Stimulated activated CD4-positive, alpha-beta T cell treated with anti-CD3 and anti-CD28 coated beads, Interleukin-2, amount 100 ng/mL, for 48 hours (primary cell): Measurements from ENCODE around the gene NTNG2.

ENCODE experiments used
- DNase-seq, 2 donors: peaks; one replicate each; pipeline ENCODE4 v3.0.0-alpha.2; 2020

The NTNG2 gene

DNA sequence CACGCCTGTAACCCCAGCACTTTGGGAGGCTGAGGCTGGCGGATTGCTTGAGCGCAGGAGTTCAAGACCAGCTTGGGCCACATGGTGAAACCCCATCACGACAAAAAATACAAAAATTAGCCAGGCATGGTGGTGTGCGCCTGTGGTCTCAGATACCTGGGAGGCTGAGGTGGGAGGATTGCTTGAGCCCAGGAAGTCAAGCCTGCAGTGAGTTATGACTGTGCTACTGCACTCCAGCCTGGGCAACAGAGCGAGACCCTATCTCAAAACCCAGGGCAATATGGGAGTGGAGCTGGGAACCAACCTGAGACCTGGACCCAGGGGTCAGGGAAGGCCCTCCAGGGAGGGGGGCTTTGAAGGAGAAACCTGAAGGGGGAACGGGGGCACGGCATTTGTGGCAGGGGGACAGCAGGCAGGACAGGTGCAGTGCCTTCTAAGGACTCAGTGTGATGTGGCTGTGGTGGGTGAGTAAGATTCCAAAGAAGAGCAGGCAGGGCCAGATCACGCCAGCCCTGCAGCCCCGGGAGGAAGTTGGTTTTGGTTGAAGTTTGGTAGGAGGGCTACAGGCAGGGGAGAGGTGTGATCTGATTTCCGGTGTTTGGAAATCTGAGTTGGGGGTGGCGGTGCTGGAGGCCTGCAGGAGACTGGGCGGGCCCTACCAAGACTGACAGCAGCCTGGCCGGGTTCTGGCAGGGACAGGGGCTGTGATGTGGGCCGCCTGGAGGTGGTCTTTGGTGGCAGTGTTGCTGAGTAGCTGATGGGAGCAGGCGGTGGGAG lies 46.2 kb downstream of the NTNG2 start:
- DNase-seq: peak in 1 of 2 donors; percentile 16

DNA sequence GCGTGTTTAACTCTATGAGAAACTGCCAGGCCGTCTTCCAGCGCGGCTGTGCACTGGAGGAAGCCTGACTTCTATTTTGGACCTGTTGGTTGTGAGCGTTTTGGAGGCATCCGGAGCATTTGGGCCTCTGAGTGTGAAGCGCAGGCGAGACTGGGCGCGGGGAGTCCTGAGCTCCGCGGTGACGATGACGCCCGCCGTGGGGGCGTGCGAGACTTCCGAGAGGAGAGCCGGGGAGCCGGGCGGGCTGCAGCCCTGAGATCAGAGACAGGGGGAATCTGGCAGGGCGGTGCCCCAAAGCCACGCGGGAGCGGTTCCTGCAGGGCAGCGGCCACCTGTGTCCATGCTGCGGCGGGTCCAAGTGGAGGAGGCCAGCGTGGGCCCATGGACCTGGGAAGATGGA lies 47.4 kb downstream of the NTNG2 start:
- no peak for DNase-seq

DNA sequence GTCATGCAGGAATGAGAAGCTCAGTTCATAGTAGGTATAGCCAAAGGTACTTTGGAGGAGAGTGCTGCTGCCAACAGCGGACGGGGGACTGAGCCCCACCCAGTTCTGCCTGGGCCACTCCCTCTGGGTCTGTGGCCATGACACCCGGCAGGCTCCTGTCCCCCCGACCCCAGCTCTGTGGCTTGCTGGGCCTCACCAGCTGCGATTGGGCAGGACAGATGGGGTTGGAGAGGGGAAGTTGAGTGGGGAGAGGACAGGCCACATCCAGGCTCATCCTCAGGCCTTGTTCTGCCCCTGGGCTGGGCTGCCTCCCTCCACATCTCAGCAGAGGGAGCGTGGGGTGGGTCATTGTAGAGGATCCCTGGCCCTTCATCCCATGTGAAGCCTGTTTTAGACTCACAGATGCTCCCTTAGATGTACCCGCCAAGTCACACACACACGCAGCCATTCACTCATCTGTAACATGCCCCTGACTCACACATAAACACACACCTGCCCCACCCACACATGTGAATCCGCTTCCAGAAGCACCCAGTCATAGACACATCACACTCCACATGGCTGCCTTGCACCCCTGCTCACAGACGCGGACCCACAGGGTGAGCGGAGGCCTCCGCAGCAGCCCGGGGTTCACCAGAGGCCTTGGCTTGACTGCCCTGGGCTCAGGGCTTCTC lies 48.8 kb downstream of the NTNG2 start:
- peak; percentile 2 to 11 for DNase-seq

DNA sequence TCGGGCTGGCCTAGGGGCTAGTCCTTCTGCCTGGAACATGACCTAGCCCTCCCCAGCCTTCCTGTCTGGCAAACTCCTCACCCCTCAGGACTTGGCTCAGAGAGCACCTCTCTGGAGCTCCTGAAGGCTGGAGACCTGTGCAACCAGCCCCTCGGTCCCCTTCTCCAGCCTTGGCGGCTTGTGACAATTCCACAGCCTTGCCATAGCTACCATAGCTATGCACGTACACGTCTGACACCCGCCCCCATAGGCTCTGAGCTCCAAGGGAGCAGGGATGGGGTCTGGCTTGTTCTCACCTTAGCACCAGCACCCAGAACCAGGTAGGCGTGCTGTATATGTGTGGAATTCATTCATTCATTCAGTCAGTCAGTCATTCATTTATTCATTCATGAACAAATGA lies 49.7 kb downstream of the NTNG2 start:
- DNase-seq: no peak

DNA sequence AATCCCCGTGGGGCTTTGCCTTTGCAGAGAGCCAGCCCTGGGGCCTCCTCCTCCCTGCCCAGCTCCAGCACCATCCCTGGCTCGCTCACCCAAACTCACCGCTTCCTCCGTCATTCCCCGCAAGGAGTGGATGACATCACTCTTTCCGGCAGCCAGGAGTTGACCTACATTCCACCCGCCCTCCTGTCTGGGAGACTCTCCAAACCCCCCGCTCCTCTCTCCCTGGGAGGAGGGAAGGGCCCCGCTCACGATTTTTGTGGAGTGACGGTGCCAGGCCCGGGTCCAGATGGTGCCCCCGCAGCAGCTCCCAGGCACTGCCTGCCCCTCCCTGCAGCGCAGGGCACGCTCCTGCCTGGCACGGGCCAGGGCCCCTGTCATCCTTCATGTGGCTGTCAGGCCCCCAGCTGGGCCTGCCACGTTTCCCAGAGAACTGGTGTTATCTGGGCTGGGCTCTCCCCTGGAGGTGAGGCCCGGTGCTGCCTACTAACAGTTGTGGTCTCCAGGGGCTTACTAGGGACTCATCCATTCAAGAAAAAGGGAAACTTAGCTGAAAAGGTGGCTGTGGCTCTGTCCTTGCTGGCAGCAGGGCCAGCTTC lies 52.3 kb downstream of the NTNG2 start:
- no peak for DNase-seq

DNA sequence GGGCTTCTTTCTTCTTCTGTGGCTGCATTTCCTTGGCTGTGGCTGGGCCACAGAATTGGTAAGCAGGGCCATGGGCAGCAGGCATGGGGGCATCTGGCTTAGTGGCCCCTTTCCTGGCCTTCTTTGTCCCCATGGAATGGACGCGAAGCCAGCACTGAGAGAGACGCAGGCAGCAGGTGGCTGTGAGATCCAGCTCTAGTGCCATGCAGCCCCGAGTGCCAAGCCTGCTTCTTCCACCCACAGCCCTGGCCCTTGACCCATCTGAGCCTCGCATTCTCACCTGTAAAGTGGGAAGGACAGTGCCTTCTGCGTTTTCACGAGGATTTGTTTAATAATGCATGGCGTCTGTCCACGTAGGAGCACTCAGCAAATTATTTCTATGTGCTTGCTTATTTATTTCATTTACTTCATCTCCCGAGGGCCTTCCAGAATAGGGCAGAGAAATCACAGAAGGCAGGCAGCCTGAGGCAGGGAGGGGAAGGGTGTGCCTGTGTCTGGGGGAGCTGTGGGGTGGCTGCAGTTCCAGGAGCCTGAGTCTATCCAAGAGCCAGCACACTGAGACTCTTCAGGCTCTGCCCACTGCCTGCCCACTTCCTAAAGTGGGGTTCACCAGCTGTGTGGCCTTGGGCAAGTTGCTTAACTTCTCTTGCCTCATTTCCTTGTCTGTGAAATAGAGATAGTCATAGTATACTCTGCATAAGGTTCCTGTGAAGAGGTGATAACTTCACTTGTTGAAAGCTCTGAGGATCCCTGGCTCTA lies 55.2 kb downstream of the NTNG2 start:
- no peak for DNase-seq

DNA sequence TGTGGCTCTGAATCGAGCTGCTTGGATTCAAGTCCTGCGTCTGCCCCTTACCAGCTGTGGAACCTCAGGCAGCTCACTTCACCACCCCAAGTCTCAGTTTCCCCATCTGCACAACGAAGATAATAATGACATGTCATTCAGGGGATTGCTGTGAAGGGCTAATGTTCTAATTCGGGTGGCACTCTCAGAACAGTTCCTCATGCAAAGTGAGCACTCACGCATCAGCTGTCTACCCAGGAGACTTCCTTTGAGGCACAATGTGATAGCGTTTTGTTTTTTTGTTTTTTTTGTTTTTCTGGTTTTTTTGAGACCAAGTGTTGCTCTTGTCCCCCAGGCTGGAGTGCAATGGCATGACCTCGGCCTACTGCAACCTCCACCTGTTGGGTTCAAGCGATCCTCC lies 56.4 kb downstream of the NTNG2 start:
- no peak for DNase-seq

DNA sequence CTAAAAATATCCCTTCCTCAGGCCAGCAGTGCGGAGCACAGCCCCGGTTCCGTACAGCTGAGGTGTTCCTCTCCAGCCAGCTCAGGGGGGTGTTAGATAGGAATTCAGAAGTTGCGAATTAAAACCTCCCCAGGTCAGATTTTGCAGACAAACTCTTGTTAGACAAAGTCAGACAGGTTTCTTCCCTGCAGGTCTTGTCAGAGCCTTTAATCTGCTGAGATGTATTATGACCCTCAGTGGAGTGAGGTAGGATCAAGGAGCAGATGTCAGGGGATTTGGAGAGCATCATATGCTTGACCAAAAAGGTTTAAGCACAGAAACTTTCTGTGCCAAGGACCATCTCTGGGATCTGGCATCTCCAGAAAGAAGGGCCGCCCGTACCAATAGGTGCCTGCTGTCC lies 60.1 kb downstream of the NTNG2 start:
- DNase-seq: no peak

DNA sequence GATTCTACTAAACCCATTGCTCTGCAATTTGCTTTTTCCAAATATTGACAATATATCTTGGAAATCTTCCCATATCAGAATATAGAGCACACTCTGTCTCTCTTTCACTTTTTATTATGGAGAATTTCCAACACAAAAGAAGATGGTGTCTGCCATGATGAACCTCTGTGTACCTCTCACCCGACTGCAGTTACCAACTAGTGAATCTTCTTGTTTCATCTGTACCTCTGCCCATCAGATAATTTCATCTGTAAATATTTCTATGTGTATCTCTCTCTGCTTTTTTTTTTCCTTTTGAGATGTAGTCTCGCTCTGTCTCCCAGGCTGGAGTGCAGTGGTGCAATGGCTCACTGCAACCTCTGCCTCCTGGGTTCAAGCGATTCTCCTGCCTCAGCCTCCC lies 62.8 kb downstream of the NTNG2 start:
- no peak for DNase-seq

DNA sequence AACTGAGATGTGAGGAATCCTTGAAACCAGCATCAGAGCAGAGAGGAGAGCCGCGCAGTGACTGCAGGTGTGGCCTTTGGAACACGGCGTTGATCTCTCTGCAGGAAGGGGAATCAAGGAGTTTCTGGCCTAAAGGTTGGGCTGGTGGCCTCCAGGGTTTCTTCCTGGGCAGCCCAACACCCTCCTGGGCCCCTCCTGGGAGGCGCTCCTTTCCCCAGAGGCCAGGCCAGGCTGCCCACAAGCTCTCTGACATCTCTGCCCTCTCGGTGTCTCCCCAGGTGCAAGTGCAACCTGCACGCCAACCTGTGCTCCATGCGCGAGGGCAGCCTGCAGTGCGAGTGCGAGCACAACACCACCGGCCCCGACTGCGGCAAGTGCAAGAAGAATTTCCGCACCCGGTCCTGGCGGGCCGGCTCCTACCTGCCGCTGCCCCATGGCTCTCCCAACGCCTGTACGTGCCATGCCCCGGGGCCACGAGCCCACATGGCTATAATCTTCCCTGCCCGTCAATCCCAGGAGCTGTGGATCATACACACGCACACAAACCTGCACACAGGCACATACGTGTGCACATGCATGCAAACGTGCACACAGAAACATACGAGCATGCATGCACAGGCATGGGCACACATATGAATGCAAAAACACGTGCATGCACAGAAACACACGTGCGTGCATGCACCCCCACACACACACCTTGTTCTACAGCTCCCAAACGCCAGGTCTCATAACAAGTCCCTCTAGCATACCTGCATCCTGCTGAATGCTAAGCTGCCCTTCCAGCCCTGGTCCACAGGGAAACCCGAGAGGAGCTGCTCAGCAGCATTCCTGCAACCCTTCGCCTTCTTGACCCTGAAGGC lies 64.9 kb downstream of the NTNG2 start:
- DNase-seq: no peak

DNA sequence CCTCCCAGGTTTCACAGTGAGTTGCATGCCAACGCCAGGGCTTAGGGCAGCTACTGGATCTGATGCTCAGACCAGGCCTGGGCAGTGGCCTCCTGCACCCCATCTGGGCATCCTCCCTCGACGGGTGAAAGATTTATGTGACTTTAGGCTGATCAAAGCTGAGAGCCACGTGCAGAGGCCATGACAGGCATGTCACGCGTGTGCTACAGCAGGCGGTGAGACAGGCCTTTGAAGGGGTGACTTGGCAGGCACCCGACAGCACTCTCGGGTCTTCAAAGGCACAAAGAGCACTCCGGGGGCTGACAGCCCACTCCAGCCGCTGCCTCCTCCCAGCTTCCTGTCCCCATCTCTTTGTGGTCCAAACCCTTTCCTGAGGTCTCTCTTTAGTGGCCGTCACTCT lies 66.2 kb downstream of the NTNG2 start:
- no peak for DNase-seq

DNA sequence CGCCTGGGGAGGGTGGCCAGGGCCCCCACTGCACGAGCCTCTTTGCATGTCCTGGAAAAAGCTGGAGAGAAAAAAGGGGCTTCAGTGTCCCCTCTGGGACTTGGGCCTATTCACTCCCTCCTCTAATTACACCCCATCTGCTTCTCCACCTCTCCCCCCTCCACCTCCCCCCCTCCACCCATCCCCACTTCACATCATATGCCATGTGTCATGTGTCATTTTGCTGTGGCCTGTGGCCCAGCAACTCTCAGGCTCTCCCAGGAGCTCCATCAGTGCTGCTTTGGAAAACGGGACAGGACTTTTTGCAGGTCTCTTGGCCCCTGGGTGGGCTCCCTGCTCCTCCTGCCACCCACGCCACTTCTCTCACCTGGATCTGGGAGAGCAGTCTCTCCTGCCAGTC lies 68.7 kb downstream of the NTNG2 start:
- DNase-seq: no peak

DNA sequence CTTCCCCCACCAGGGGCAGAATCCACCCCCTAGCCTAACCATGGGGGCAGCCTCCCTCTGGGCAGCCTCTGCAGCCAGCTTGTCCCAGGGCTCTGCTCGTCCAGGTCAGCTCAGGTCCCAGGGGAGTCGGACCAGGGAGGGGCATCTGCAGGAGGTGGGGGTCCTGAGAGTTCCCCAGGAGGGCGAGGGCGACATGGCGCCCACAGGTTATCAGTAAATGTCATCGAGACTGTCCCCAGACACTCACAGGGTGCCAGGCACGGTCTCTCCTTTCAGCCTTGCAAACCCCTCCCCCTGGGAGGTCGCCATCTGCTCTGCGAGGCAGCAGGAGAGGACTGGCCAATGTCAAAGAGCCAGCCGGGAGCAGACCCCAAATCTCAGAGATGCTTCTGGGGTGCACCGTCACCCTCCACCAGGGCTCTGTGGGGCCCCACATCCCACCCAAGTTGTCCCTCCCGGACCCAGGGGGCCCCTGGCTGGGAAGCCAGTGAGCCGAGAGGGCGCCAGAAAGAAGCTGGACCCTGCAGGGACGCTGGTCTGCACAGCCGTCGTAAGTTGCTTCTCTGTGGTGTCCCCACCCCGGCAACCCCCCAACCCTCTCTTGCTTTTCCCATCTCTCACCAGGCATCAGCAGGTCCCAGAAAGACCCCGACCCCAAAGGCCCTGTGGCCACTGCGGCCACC lies 69.3 kb downstream of the NTNG2 start:
- no peak for DNase-seq

DNA sequence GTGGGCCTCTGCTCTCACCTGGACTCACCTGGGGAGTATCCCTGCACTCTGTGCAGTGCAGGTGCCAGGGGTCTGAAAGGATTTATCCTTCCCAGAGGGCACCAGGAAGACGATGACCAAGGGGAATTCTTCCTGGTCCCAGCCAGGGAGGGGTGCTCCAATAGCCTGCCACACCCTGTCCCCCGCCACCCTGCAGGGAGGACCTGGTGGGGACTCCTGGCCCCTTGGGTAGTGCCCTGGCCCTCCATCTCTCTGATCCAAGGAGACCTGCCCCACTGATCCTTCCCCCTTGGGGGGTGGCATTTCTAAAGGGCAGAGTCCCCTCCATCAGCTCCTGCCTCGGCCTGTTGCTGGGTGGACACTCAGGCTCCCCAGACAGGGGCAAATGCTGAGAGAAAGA lies 70.7 kb downstream of the NTNG2 start:
- no peak for DNase-seq

DNA sequence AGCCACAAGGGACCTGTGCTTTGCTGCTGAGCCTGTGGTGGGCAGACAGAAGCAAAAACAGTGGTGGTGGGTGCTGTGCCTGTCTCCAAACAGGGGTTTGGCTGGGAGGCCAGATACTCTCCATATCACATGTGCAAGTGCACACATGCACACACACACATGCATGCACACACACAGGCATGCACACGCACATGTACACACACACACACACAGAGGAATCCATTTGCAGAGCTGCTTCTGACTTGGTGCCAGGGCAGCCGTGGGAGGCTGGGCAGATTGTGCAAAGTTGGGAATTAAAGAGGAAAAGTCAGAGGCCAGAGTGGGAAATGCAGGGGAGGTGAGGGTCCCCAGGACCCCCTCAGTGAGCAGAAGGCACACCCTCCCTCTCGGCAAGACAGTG lies 71.3 kb downstream of the NTNG2 start:
- DNase-seq: no peak

DNA sequence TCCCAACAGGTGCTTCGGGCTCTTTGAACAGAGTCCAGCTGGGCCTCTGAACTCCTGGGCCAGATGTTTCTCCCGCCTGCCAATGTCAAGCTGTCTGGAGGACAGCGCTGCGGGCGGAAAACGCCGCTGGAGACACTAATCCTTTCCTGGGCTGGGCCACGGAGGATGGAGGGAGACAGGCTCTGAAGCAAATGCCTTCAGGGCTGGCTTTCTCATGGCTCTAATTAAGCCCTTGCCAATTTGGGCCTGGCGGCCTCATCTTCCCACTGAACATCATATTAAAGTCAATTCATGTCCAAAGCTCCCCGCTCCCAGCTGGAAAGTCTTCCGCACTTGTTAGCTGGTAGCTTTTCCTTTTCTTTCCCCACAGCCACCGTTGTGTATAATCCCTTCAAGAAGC lies 72.7 kb downstream of the NTNG2 start:
- no peak for DNase-seq

DNA sequence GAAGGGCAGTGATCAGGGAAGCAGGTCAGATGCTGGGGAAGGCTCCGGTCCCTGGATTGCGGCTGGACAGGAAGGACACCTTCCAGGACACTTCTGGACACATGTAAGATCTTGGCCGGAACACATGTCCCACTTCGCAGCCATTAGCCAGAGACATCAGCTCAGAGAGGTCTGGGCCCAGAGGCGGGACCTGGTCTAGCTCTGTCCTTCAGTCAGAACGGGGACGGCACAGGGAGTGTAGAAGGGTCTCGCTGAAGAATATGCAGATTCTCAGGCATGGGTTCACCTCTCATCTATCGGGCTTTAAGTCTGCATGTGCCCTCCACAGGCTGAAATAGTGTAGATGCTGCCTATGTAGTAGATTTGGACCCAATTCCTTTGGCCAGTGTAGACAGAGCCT lies 73.3 kb downstream of the NTNG2 start:
- DNase-seq: no peak

DNA sequence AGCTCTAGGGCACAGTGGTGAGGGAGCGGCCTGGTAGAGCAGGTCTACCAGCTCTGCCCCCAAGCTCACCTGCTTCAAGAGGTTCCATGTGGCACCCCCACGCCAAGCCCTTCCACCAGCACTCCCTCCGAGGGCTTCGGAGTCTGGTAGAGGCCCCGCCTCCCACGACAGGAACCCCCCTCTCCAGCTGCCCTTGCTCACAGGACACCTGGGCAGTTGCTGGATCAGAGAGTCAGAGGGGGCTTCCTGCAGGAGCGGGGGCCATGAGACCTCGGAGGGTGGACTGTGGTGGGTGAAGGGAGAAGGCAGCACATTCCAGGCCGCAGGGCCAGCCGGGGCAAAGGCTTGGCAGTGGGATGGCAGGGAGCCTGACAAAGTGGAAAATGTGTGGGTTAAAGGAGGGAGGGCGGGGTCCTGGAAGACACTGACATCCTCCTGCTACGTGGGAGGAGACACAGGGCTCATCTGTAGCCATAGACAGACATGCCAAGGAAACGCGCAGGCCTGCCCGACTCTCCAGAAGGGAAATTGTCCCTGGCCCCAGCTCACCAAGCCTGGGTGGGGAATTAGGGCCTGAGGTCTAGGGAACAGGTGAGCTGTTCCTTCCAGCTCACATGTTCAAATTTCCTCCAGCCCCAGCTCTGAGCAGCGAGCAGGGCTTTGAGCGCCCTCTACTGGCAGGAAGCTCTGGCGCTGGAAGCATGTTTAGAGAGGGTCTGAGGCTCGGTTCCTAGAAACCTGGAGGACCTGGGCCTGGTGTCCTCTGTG lies 74.2 kb downstream of the NTNG2 start:
- peak; percentile 87 to 90 for DNase-seq

DNA sequence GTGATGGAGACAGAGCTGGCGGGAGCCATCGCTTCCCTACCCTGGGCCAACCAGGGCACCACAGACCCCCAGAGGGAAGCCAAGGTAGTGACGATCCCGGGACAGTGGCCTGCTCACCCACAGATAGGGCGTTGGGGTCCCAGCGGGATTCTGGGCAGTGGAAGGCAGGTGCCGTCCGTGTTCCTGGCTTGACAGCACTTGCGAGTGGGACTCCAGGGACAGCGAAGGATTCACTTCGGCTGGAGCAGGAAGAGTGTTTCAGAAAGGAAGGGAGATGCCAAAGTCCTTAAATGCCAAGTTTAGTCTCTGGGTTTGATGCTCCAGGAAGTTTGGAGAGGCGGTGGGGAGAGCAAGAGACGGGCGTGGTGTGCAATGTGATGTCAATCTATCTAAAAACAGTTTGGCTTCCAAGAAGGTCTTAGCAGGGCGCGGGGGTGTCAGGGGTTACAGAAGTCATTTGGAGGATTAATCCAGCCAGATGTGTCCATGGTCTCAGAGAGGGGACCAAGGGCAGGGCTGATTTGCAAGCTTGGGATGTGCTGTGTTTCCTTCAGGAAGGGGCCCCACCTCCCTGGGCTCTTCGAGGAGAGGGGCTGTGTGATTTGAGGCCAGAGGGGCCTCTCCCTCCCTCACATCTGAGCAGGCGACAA lies 74.9 kb downstream of the NTNG2 start:
- no peak for DNase-seq

DNA sequence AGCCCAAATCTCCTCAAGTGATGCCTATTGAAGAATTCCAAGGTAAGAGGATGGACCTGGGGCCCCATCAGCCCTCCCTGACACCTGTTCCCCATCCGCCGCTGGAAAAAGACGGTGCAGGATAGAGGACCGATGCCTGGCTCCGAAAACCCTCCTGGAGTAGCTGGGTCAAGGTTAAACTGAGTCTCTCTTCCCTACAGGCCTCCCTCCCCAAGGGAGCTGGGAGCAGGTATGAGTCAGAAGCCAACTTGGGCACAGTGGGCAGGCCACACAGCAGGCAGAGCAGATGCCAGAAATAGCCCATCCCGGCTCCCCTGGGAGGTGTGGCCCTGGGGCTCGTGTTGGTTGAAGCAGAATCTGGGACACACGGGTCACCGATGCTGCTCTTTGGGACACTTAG lies 75.6 kb downstream of the NTNG2 start:
- DNase-seq: no peak
